ENCODE results near the gene CD24.
"Not testable (repeated sequence)": the region's sequence is repeated elsewhere in the genome, so short reads cannot be mapped to it uniquely, and the experiment has no call there.

CD24 gene

GRCh38 chr6:106970769-106971168 lies 3.8 kb downstream of the CD24 start:
- WGBS (ENCODE audit: insufficient coverage, insufficient read length), result no CpG with 5 or more reads among the region's 6 CpGs

GRCh38 chr6:106967936-106968555 lies 6.5 kb downstream of the CD24 start:
- H3K9me3 ChIP-seq (ENCODE audit: control insufficient read depth, insufficient read depth, low read length), result no peaks in the 10 kb centered on the region
- no CpG with 5 or more reads among the region's 9 CpGs for WGBS (ENCODE audit: insufficient coverage, insufficient read length)
- no peak for DNase-seq (ENCODE audit: low read depth, low spot score)
- H3K36me3 ChIP-seq (ENCODE audit: control insufficient read depth, insufficient read depth, low read length), result peaks cover 4% of the 10 kb centered on the region; the same call in 1 of the 2 replicates
- H3K4me1 ChIP-seq (ENCODE audit: control insufficient read depth, insufficient read depth, low read length), result no peaks in the 10 kb centered on the region
- no peaks in the 10 kb centered on the region for H3K27me3 ChIP-seq (ENCODE audit: control insufficient read depth, insufficient read depth, low read length)
- no peak overlapping the region for H3K4me3 ChIP-seq (ENCODE audit: low read length)
- no peak overlapping the region for H3K27ac ChIP-seq (ENCODE audit: low read length)

More at GRCh38 chr6:106970769-106971168, 3.8 kb downstream of the CD24 start:
- not testable (repeated sequence) for H3K27ac ChIP-seq (ENCODE audit: low read length); H3K27me3 ChIP-seq (ENCODE audit: control insufficient read depth, insufficient read depth, low read length); H3K36me3 ChIP-seq (ENCODE audit: control insufficient read depth, insufficient read depth, low read length); H3K4me1 ChIP-seq (ENCODE audit: control insufficient read depth, insufficient read depth, low read length); H3K4me3 ChIP-seq (ENCODE audit: low read length); DNase-seq (ENCODE audit: low read depth, low spot score); H3K9me3 ChIP-seq (ENCODE audit: control insufficient read depth, insufficient read depth, low read length)

GRCh38 chr6:106966671-106967640 lies 7.6 kb downstream of the CD24 start:
- Histone ChIP-seq H3K27ac (ENCODE audit: low read length) (no peak overlapping the region), H3K4me3 (ENCODE audit: low read length) (no peak overlapping the region), H3K36me3 (ENCODE audit: control insufficient read depth, insufficient read depth, low read length) (no peaks in the 10 kb centered on the region), H3K9me3 (ENCODE audit: control insufficient read depth, insufficient read depth, low read length) (no peaks in the 10 kb centered on the region), H3K27me3 (ENCODE audit: control insufficient read depth, insufficient read depth, low read length) (no peaks in the 10 kb centered on the region), H3K4me1 (ENCODE audit: control insufficient read depth, insufficient read depth, low read length) (no peaks in the 10 kb centered on the region)
- DNase-seq (ENCODE audit: low read depth, low spot score), result no peak
- no CpG with 5 or more reads among the region's 9 CpGs for whole genome bisulfite sequencing (ENCODE audit: insufficient coverage, insufficient read length)

- Histone ChIP-seq H3K36me3 (ENCODE audit: control insufficient read depth, insufficient read depth, low read length) (no peaks in the 10 kb centered on the region), H3K27ac (ENCODE audit: low read length) (no peak overlapping the region), H3K4me1 (ENCODE audit: control insufficient read depth, insufficient read depth, low read length) (no peaks in the 10 kb centered on the region), H3K9me3 (ENCODE audit: control insufficient read depth, insufficient read depth, low read length) (no peaks in the 10 kb centered on the region), H3K27me3 (ENCODE audit: control insufficient read depth, insufficient read depth, low read length) (no peaks in the 10 kb centered on the region), H3K4me3 (ENCODE audit: low read length) (no peak overlapping the region)
- DNase-seq (ENCODE audit: low read depth, low spot score), result no peak
- no CpG with 5 or more reads among the region's 1 CpG for WGBS (ENCODE audit: insufficient coverage, insufficient read length)
Observed at GRCh38 chr6:106966229-106966628, 8.3 kb downstream of the CD24 start.

- WGBS (ENCODE audit: insufficient coverage, insufficient read length), result no CpG with 5 or more reads among the region's 1 CpG
- no peaks in the 10 kb centered on the region for H3K27me3 ChIP-seq (ENCODE audit: control insufficient read depth, insufficient read depth, low read length)
- no peaks in the 10 kb centered on the region for H3K36me3 ChIP-seq (ENCODE audit: control insufficient read depth, insufficient read depth, low read length)
Observed at GRCh38 chr6:106964954-106965353, 9.6 kb downstream of the CD24 start.

GRCh38 chr6:106964099-106964498 lies 10.4 kb downstream of the CD24 start:
- Histone ChIP-seq H3K27me3 (ENCODE audit: control insufficient read depth, insufficient read depth, low read length) (no peaks in the 10 kb centered on the region), H3K4me1 (ENCODE audit: control insufficient read depth, insufficient read depth, low read length) (no peaks in the 10 kb centered on the region), H3K4me3 (ENCODE audit: low read length) (no peak overlapping the region), H3K9me3 (ENCODE audit: control insufficient read depth, insufficient read depth, low read length) (no peaks in the 10 kb centered on the region), H3K27ac (ENCODE audit: low read length) (no peak overlapping the region), H3K36me3 (ENCODE audit: control insufficient read depth, insufficient read depth, low read length) (no peaks in the 10 kb centered on the region)
- no peak for DNase-seq (ENCODE audit: low read depth, low spot score)
- WGBS (ENCODE audit: insufficient coverage, insufficient read length), result no CpG with 5 or more reads among the region's 1 CpG

More at GRCh38 chr6:106964954-106965353, 9.6 kb downstream of the CD24 start:
- no peak overlapping the region for H3K27ac ChIP-seq (ENCODE audit: low read length)
- no peak for DNase-seq (ENCODE audit: low read depth, low spot score)
- no peaks in the 10 kb centered on the region for H3K4me1 ChIP-seq (ENCODE audit: control insufficient read depth, insufficient read depth, low read length)
- H3K4me3 ChIP-seq (ENCODE audit: low read length), result no peak overlapping the region
- H3K9me3 ChIP-seq (ENCODE audit: control insufficient read depth, insufficient read depth, low read length), result no peaks in the 10 kb centered on the region

- no peaks in the 10 kb centered on the region for H3K9me3 ChIP-seq (ENCODE audit: control insufficient read depth, insufficient read depth, low read length)
- no peaks in the 10 kb centered on the region for H3K4me1 ChIP-seq (ENCODE audit: control insufficient read depth, insufficient read depth, low read length)
- H3K4me3 ChIP-seq (ENCODE audit: low read length), result no peak overlapping the region
- WGBS (ENCODE audit: insufficient coverage, insufficient read length), result no CpG with 5 or more reads among the region's 4 CpGs
- H3K27me3 ChIP-seq (ENCODE audit: control insufficient read depth, insufficient read depth, low read length), result no peaks in the 10 kb centered on the region
- no peak for DNase-seq (ENCODE audit: low read depth, low spot score)
- H3K36me3 ChIP-seq (ENCODE audit: control insufficient read depth, insufficient read depth, low read length), result no peaks in the 10 kb centered on the region
- H3K27ac ChIP-seq (ENCODE audit: low read length), result no peak overlapping the region
Observed at GRCh38 chr6:106963544-106963943, 11.0 kb downstream of the CD24 start.

GRCh38 chr6:106961801-106962200 lies 12.7 kb downstream of the CD24 start:
- WGBS (ENCODE audit: insufficient coverage, insufficient read length), result no CpG with 5 or more reads among the region's 2 CpGs
- Histone ChIP-seq H3K36me3 (ENCODE audit: control insufficient read depth, insufficient read depth, low read length) (no peaks in the 10 kb centered on the region), H3K27me3 (ENCODE audit: control insufficient read depth, insufficient read depth, low read length) (no peaks in the 10 kb centered on the region), H3K27ac (ENCODE audit: low read length) (no peak overlapping the region), H3K4me3 (ENCODE audit: low read length) (no peak overlapping the region), H3K9me3 (ENCODE audit: control insufficient read depth, insufficient read depth, low read length) (no peaks in the 10 kb centered on the region), H3K4me1 (ENCODE audit: control insufficient read depth, insufficient read depth, low read length) (no peaks in the 10 kb centered on the region)
- DNase-seq (ENCODE audit: low read depth, low spot score), result no peak

- Histone ChIP-seq H3K36me3 (ENCODE audit: control insufficient read depth, insufficient read depth, low read length) (no peaks in the 10 kb centered on the region), H3K4me1 (ENCODE audit: control insufficient read depth, insufficient read depth, low read length) (no peaks in the 10 kb centered on the region), H3K27ac (ENCODE audit: low read length) (no peak overlapping the region), H3K9me3 (ENCODE audit: control insufficient read depth, insufficient read depth, low read length) (no peaks in the 10 kb centered on the region), H3K27me3 (ENCODE audit: control insufficient read depth, insufficient read depth, low read length) (no peaks in the 10 kb centered on the region), H3K4me3 (ENCODE audit: low read length) (no peak overlapping the region)
- DNase-seq (ENCODE audit: low read depth, low spot score), result no peak
- no CpG with 5 or more reads among the region's 3 CpGs for WGBS (ENCODE audit: insufficient coverage, insufficient read length)
Observed at GRCh38 chr6:106961136-106961535, 13.4 kb downstream of the CD24 start.

GRCh38 chr6:106959985-106960384 lies 14.5 kb downstream of the CD24 start:
- Histone ChIP-seq H3K36me3 (ENCODE audit: control insufficient read depth, insufficient read depth, low read length) (no peaks in the 10 kb centered on the region), H3K4me1 (ENCODE audit: control insufficient read depth, insufficient read depth, low read length) (no peaks in the 10 kb centered on the region), H3K27ac (ENCODE audit: low read length) (no peak overlapping the region), H3K4me3 (ENCODE audit: low read length) (no peak overlapping the region), H3K9me3 (ENCODE audit: control insufficient read depth, insufficient read depth, low read length) (no peaks in the 10 kb centered on the region), H3K27me3 (ENCODE audit: control insufficient read depth, insufficient read depth, low read length) (no peaks in the 10 kb centered on the region)
- no peak for DNase-seq (ENCODE audit: low read depth, low spot score)
- no CpG with 5 or more reads among the region's 1 CpG for WGBS (ENCODE audit: insufficient coverage, insufficient read length)
